ENCODE measurements around the gene SPESP1.

SPESP1 gene

DNA sequence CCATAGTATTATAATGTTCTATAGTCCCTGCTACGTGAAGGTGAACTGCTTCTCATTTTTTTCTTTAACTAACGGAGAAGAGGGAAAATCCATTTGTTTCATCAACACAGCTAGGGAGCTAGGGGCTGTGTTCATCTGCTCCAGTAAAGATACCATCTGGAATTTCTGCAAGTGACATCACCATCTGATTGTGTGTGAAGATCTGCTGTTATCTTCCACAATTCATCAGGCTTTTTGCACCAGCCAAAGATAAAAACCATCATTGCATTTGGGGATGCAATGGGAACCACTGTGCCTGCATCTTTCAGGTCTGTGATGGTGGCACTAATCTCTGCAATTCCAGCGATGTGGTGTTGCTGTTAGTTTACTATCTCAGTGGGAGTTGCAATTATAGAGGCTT, 48.7 kb downstream of the SPESP1 start:
- H3K27ac ChIP-seq, result no peak overlapping the region
- TF ChIP-seq, protein P1, sequence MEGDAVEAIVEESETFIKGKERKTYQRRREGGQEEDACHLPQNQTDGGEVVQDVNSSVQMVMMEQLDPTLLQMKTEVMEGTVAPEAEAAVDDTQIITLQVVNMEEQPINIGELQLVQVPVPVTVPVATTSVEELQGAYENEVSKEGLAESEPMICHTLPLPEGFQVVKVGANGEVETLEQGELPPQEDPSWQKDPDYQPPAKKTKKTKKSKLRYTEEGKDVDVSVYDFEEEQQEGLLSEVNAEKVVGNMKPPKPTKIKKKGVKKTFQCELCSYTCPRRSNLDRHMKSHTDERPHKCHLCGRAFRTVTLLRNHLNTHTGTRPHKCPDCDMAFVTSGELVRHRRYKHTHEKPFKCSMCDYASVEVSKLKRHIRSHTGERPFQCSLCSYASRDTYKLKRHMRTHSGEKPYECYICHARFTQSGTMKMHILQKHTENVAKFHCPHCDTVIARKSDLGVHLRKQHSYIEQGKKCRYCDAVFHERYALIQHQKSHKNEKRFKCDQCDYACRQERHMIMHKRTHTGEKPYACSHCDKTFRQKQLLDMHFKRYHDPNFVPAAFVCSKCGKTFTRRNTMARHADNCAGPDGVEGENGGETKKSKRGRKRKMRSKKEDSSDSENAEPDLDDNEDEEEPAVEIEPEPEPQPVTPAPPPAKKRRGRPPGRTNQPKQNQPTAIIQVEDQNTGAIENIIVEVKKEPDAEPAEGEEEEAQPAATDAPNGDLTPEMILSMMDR (IDR thresholded peaks at IDR 0.05), result no peak

DNA sequence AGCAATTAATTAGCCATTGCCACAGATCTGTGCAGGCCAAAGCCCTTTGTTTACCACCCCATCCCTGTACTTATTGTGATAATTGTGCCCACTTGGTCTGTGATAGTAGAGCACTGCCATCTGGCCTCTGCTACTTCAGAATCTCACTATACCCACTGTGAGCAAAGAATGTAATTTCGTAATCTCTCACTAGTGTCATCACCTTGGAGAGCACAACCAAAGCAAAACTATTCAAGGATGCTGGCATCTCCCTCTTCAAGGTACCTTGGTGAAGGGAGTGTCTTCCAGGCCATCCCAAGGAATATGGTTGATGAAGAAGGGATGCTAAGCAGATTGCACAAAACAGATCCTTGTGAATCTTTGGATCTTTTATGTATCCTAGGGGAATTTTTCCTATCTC, 49.5 kb downstream of the SPESP1 start:
- TF ChIP-seq, protein P1 (IDR thresholded peaks at IDR 0.05), result no peak
- TF ChIP-seq ZFX (IDR thresholded peaks at IDR 0.05; ENCODE audit: borderline replicate concordance), result no peak
- no peak overlapping the region for H3K27ac ChIP-seq

DNA sequence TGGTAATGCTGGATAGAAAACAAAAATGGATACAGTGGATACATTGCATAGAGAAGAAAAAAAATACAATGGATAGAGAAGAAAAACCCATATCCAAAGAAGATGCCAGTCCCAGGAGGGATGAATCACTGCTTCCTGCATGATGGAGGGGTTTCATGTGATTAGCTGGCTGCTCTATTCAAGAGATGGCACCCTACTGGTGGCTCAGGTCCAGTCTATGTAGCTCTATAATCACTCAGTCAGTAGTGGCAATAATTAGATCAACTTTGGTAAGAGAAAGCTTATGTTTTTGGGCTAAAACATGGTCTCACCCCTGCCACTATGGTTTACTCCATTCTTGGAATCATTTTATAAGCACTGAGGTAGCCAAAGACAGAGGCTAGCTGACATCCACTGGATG, 50.5 kb downstream of the SPESP1 start:
- H3K27ac ChIP-seq, result no peak overlapping the region
- TF ChIP-seq, protein P1 (IDR thresholded peaks at IDR 0.05), result no peak
- TF ChIP-seq ZFX (IDR thresholded peaks at IDR 0.05; ENCODE audit: borderline replicate concordance), result no peak

DNA sequence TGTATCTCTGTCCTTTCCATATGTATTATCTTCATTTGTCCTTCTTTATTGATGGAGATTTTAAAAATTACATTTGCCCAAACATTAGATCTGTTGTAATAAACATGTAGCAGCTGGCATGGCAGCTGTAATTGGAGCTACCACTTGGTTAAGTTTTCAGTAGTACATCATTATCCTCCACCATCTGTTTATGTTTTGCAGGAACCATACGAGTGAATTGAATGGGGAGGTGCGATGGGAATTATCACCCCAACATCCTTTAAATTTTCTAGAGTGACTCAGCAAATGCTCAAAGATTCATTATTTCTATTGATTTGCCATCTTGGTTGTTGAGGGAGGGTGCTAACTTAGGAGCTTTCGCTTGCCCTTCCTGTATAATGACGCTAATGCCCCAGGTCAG, 51.6 kb downstream of the SPESP1 start:
- no peak overlapping the region for H3K27ac ChIP-seq
- TF ChIP-seq ZFX (IDR thresholded peaks at IDR 0.05; ENCODE audit: borderline replicate concordance), result no peak
- TF ChIP-seq, protein P1 (IDR thresholded peaks at IDR 0.05), result no peak

DNA sequence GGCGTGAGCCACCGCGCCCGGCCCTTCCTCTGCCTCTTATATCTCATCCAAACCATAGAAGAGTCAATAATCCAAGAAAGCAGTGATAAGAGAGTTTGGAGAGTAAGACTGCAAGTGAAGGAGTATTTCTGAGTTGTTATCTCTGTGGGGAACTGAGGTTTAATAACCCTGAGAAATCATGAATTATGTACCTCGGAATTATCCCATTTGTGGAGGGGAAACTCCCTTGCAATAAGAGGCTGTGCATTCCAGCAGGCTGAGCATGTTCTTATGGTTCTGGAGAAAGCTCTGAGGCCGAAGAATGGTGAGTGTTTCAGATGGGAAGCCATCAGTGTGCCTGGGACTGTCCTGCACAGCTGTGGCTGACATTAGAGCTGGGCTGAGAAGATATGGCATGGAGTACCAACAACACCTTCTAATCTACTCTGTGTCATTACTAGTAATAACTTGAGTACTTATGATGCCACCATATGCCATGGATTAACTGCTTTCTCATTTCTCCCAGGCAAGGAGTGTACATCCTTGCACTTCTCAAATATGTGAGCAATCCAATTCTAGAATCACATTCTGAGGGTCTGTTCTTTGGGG, 52.7 kb downstream of the SPESP1 start:
- no peak overlapping the region for H3K27ac ChIP-seq
- TF ChIP-seq ZFX (IDR thresholded peaks at IDR 0.05; ENCODE audit: borderline replicate concordance), result no peak
- TF ChIP-seq, protein P1 (IDR thresholded peaks at IDR 0.05), result no peak

DNA sequence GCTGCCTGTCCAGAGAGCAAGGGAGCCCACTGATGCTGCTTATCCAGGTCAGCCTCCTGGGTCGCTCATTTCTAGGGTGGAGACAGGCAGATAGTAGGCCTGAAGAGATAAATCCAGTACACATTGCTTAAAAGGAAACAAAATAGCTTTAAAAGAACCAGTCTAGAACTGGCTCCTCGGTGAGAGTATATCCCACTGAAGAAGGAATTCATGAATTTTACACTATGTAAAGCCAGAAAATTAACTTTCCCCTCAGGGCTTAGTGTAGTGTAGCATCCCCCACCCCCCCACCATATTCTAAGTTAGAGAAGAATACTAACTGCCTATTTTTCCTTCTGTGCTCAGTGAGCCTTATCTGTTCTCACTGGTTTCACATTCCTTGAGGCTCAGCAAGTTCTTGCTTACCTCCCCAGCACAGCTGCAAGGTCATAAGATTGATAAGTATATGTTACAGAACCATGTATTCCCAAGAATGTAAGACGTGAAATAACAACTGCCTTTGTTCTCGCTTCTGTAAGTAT, 53.7 kb downstream of the SPESP1 start:
- TF ChIP-seq ZFX (IDR thresholded peaks at IDR 0.05; ENCODE audit: borderline replicate concordance), result no peak
- TF ChIP-seq, protein P1 (IDR thresholded peaks at IDR 0.05), result no peak
- H3K27ac ChIP-seq, result no peak overlapping the region

DNA sequence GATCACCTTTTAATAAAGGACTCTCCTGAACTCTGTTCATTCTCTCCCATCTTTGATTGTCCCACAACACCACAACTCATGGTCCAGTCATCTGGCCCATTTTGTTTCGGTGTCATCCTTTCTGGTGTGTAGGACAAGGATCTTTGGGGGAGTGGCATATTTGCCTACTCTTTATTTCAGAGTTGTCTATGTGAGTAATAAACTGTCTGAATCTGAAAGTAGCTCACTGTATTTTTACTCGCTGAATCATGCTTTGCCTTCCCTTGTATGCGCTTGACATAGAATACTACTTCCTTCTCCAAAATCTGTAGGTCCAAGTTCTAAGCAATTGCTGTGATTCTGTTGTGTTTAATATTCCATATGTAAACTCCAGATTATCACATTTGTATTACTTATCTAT, 54.3 kb downstream of the SPESP1 start:
- TF ChIP-seq, protein P1 (IDR thresholded peaks at IDR 0.05), result no peak
- TF ChIP-seq ZFX (IDR thresholded peaks at IDR 0.05; ENCODE audit: borderline replicate concordance), result no peak
- H3K27ac ChIP-seq, result no peak overlapping the region

Data from 22Rv1 (cell line).